ENCODE data around the gene WIPI1. TPM values are rescaled to one million over a fixed set of nuclear protein-coding genes. Genes with fewer than 3 reads are reported as not detected.
A peak's percentile ranks its signal among the peaks of the same experiment; 100 is the strongest.

The WIPI1 gene
- total RNA-seq, 1 experiment from 2014 or later: 19.8 TPM

GRCh38 chr17:68455901-68456338 lies 1.4 kb downstream of the WIPI1 start:
- peaks cover 6% of the 10 kb centered on the region for H3K4me1 ChIP-seq (ENCODE audit: control insufficient read depth, insufficient read depth, low read length)
- no TSS peak for BruUV-seq (replicated peaks)
- intact Hi-C loops (cut with micrococcal nuclease; ENCODE audit: unreplicated experiment) (no loop called here), in situ Hi-C loops (cut with HindIII; ENCODE audit: low pct_unique_long_range_greater_than_20kb, low sequenced_read_pairs) (no loop called here)
- ChIA-PET POLR2A (interaction anchor here (0.6 kb wide), 1 partner anchor 187 kb away, joined by 4 read pairs; no protein-coding TSS in a partner anchor), CTCF (no interaction called here)
- no peaks in the 10 kb centered on the region for H3K36me3 ChIP-seq (ENCODE audit: control insufficient read depth, insufficient read depth, low read length)
- ATAC-seq: no peak
- H3K9me3 ChIP-seq (ENCODE audit: control insufficient read depth, insufficient read depth, low read depth, low read length): no peaks in the 10 kb centered on the region
- no peak for TF ChIP-seq CTCF (IDR thresholded peaks at IDR 0.05)
- TF ChIP-seq SIN3A (IDR thresholded peaks at IDR 0.05; ENCODE audit: borderline replicate concordance, insufficient read depth, low read depth, low read length): no peak
- TF ChIP-seq TCF7L2 (IDR thresholded peaks at IDR 0.05; ENCODE audit: low read depth, low read length): no peak
- TF ChIP-seq REST (IDR thresholded peaks at IDR 0.05; ENCODE audit: insufficient read depth in 1 of 2, low read depth in 2 of 2, low read length in 1 of 2): no peak
- no peak for TF ChIP-seq POLR2AphosphoS5 (IDR thresholded peaks at IDR 0.05; ENCODE audit: low read depth, low read length)
- no peak for DNase-seq (ENCODE audit: low read depth, low spot score)
- peak overlapping the region; percentile 71 for H3K4me3 ChIP-seq (ENCODE audit: low read depth in 2 of 2, low read length in 2 of 2)
- peak overlapping the region; percentile 70 for H3K27ac ChIP-seq (ENCODE audit: low read length)
- no peaks in the 10 kb centered on the region for H3K27me3 ChIP-seq (ENCODE audit: control insufficient read depth, insufficient read depth, low read length)

GRCh38 chr17:68453991-68454665 lies 3.2 kb downstream of the WIPI1 start:
- intact Hi-C loops (cut with micrococcal nuclease; ENCODE audit: unreplicated experiment): no loop called here
- ChIA-PET POLR2A (no interaction called here), CTCF (no interaction called here)
- Histone ChIP-seq H3K36me3 (ENCODE audit: control insufficient read depth, insufficient read depth, low read length) (no peaks in the 10 kb centered on the region), H3K27ac (ENCODE audit: low read length) (no peak overlapping the region), H3K4me1 (ENCODE audit: control insufficient read depth, insufficient read depth, low read length) (peaks cover 6% of the 10 kb centered on the region), H3K9me3 (ENCODE audit: control insufficient read depth, insufficient read depth, low read depth, low read length) (no peaks in the 10 kb centered on the region), H3K27me3 (ENCODE audit: control insufficient read depth, insufficient read depth, low read length) (no peaks in the 10 kb centered on the region), H3K4me3 (ENCODE audit: low read depth in 2 of 2, low read length in 2 of 2) (no peak overlapping the region)
- BruUV-seq (replicated peaks): no TSS peak
- ATAC-seq (no peak), DNase-seq (ENCODE audit: low read depth, low spot score) (no peak)
- in situ Hi-C loops (cut with HindIII; ENCODE audit: low pct_unique_long_range_greater_than_20kb, low sequenced_read_pairs): no loop called here
- TF ChIP-seq REST (IDR thresholded peaks at IDR 0.05; ENCODE audit: insufficient read depth in 1 of 2, low read depth in 2 of 2, low read length in 1 of 2): no peak
- TF ChIP-seq SIN3A (IDR thresholded peaks at IDR 0.05; ENCODE audit: borderline replicate concordance, insufficient read depth, low read depth, low read length): no peak
- TF ChIP-seq CTCF (IDR thresholded peaks at IDR 0.05): no peak
- TF ChIP-seq POLR2AphosphoS5 (IDR thresholded peaks at IDR 0.05; ENCODE audit: low read depth, low read length): no peak

Data from Panc1 (cell line).